Endothelial cell (in vitro differentiated cells): ENCODE results near the gene ZFHX2. TPM values are rescaled to one million over a fixed set of nuclear protein-coding genes. Genes with fewer than 3 reads are reported as not detected.

Experiments
- DNase-seq: peaks from one replicate; pipeline ENCODE4 v3.0.0; 2021; ENCODE audit warnings: low spot score
- H3K27ac Mint-ChIP-seq: one replicate; pipeline ENCODE4 v1.8.0; 2021; ENCODE audit warnings: mixed read lengths, inconsistent platforms; ENCODE audit not compliant: unreplicated experiment
- H3K27me3 Mint-ChIP-seq: one replicate; pipeline ENCODE4 v1.8.0; 2021; ENCODE audit warnings: mild to moderate bottlenecking, moderate library complexity, mixed read lengths, inconsistent platforms; ENCODE audit not compliant: unreplicated experiment
- H3K36me3 Mint-ChIP-seq: one replicate; pipeline ENCODE4 v1.8.0; 2021; ENCODE audit warnings: mild to moderate bottlenecking, low read depth, mixed read lengths, inconsistent platforms; ENCODE audit not compliant: unreplicated experiment
- H3K4me1 Mint-ChIP-seq: one replicate; pipeline ENCODE4 v1.8.0; 2021; ENCODE audit warnings: mild to moderate bottlenecking, mixed read lengths, inconsistent platforms; ENCODE audit not compliant: unreplicated experiment
- H3K4me3 Mint-ChIP-seq: one replicate; pipeline ENCODE4 v1.8.0; 2021; ENCODE audit warnings: mild to moderate bottlenecking, mixed read lengths, inconsistent platforms; ENCODE audit not compliant: unreplicated experiment
- H3K9me3 Mint-ChIP-seq: one replicate; pipeline ENCODE4 v1.8.0; 2021; ENCODE audit warnings: mixed read lengths, inconsistent platforms; ENCODE audit not compliant: unreplicated experiment
- total RNA-seq: library from RNA; stranded (reverse); fragmentation: NEBNext Ultra II Directional; extraction: Animal tissue kit (Norgen Biotek cat#: 25700); gene quantifications from one replicate; pipeline ENCODE4 v1.2.1, GENCODE V29; 2021; ENCODE audit not compliant: unreplicated experiment
- TF ChIP-seq, protein P1 (sequence below): fragments of 200-600 bp; sonication (generic); IDR thresholded peaks from one replicate; pipeline ENCODE4 v1.5.0; 2021; ENCODE audit warnings: antibody characterized with exemption; ENCODE audit not compliant: unreplicated experiment

ZFHX2 gene
- total RNA-seq, 1 donor from 2014 or later: 12.7 TPM

DNA sequence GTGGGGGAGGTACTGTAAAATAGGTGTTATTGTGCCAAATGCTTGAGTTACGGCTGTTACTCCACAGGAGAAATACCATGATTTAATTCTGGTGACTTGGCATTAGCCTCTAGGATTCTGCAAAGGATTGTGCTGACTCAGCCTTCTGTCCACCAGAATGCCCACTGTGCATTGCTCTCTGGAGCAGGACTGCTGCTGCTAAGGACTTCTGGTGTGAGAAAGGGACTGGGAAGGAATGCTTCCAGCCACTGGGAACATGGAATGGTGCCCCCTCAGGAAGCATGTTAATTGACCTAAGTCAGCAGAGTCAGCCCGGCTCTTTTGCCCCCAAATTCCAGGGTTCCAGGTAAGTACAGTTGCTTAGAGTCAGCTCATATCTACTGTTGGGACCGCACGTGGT, 32.9 kb downstream of the ZFHX2 start:
- H3K36me3 Mint-ChIP-seq: peaks cover 18% of the 10 kb centered on the region
- peaks cover 10% of the 10 kb centered on the region for H3K27me3 Mint-ChIP-seq
- H3K4me1 Mint-ChIP-seq: peaks cover 3% of the 10 kb centered on the region
- no peaks in the 10 kb centered on the region for H3K9me3 Mint-ChIP-seq
- H3K27ac Mint-ChIP-seq: no peak overlapping the region
- no peak for DNase-seq
- no peak overlapping the region for H3K4me3 Mint-ChIP-seq
- TF ChIP-seq, protein P1, sequence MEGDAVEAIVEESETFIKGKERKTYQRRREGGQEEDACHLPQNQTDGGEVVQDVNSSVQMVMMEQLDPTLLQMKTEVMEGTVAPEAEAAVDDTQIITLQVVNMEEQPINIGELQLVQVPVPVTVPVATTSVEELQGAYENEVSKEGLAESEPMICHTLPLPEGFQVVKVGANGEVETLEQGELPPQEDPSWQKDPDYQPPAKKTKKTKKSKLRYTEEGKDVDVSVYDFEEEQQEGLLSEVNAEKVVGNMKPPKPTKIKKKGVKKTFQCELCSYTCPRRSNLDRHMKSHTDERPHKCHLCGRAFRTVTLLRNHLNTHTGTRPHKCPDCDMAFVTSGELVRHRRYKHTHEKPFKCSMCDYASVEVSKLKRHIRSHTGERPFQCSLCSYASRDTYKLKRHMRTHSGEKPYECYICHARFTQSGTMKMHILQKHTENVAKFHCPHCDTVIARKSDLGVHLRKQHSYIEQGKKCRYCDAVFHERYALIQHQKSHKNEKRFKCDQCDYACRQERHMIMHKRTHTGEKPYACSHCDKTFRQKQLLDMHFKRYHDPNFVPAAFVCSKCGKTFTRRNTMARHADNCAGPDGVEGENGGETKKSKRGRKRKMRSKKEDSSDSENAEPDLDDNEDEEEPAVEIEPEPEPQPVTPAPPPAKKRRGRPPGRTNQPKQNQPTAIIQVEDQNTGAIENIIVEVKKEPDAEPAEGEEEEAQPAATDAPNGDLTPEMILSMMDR: no peak

DNA sequence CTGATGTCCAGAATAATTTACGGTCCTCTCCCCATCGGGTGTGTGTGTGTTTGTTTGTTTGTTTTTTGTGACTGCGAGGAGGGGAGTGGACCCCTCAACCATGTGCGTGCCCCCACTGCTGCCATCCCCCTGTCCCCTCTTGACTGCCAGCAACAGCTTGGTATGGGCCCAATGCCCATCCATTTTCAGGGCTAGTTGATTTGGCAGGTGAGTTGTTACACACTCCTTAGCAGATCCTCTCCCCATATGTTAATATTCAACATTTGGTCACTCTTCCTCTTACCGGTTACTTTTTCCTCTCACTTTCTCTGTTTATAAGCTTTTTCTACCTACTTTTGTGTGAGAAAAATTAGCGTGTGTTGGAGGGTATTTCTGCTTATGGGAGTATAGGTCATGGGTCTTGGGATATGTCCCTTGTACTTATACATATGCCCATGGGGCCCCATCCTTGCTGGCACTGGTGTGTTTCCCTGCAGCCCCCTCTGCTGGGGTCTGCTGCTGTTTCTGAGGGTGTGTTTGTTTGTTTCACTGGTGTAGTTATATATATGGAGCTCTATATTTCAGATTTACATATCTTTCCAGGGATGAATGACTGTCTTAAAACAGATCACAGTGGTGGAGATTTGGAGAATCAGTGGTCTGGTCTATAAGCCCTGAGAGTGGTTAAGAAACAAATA, 33.8 kb downstream of the ZFHX2 start:
- Mint-ChIP-seq H3K36me3 (peaks cover 20% of the 10 kb centered on the region), H3K4me1 (peaks cover under 1% of the 10 kb centered on the region), H3K4me3 (no peak overlapping the region), H3K27ac (no peak overlapping the region), H3K27me3 (peaks cover 12% of the 10 kb centered on the region), H3K9me3 (no peaks in the 10 kb centered on the region)
- DNase-seq: no peak
- TF ChIP-seq, protein P1: no peak

DNA sequence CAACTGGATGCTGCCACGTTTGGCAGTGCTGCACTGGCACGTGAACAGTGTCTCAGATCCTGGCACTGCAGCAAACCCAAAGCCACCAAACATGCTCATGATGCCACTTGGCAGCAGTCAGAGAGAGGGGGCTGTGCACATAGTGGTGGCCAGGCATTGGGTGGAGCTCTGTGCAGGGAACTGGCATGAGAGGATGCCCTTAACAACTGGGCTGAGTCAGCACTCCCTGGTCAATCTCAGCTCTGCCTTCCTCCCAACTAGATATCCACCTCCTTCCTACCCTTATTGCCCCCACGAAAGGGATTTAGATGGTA, 37.0 kb downstream of the ZFHX2 start:
- no peak overlapping the region for H3K27ac Mint-ChIP-seq
- no peaks in the 10 kb centered on the region for H3K9me3 Mint-ChIP-seq
- TF ChIP-seq, protein P1: no peak
- H3K36me3 Mint-ChIP-seq: peaks cover 10% of the 10 kb centered on the region
- H3K4me3 Mint-ChIP-seq: no peak overlapping the region
- DNase-seq: no peak
- H3K27me3 Mint-ChIP-seq: peaks cover 7% of the 10 kb centered on the region
- no peaks in the 10 kb centered on the region for H3K4me1 Mint-ChIP-seq

DNA sequence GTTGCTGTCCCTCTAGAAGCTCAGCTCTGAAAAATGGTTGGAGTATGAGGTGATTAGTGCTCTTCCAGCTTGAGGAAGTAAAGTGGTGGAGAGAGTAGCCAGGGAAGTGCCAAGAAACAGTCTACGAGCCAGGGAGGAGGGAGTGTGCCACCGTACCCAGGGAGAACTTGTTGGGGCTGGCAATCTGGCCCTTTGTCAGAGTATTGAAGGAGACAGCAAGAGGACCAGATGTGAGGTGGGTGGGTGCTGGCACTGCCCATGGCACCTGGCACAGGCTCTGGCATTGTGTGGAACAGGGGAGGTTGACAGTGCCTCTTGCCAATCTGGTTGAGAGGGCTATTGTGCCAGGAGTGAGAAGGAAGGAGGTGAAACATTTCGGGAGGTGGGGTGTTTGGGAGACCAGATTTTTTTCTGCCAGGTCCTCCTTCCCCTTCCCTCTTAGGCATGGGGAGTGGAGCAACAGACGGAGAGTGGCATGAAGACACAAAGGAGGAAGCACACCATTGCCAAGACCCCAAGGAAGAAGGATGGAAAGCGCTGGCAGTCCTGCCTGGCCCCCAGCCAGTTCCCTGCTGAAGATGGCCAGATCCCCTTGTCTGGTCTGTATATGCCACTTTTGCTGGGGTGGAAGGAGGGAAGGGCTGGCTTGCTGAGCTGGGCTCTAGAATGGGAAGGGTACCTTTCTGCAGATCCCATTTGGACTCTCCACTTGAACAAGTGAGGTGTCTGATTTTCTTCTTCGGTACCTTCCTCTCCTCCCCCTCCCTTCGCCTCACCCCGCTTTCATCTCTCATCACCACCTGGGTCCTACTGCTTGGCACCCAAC, 37.5 kb downstream of the ZFHX2 start:
- Mint-ChIP-seq H3K27me3 (peaks cover 7% of the 10 kb centered on the region), H3K9me3 (no peaks in the 10 kb centered on the region)

More for the DNA sequence above, 37.5 kb downstream of the ZFHX2 start:
- H3K4me1 Mint-ChIP-seq: no peaks in the 10 kb centered on the region
- H3K27ac Mint-ChIP-seq: no peak overlapping the region
- H3K4me3 Mint-ChIP-seq: peak overlapping the region; percentile 22
- no peak for DNase-seq
- peaks cover 10% of the 10 kb centered on the region for H3K36me3 Mint-ChIP-seq
- TF ChIP-seq, protein P1: no peak
